ENCODE measurements around the gene WIPF2.

GRCh38 chr17:40303009-40303657 lies 84.0 kb downstream of the WIPF2 start:
- TF ChIP-seq, protein P1, sequence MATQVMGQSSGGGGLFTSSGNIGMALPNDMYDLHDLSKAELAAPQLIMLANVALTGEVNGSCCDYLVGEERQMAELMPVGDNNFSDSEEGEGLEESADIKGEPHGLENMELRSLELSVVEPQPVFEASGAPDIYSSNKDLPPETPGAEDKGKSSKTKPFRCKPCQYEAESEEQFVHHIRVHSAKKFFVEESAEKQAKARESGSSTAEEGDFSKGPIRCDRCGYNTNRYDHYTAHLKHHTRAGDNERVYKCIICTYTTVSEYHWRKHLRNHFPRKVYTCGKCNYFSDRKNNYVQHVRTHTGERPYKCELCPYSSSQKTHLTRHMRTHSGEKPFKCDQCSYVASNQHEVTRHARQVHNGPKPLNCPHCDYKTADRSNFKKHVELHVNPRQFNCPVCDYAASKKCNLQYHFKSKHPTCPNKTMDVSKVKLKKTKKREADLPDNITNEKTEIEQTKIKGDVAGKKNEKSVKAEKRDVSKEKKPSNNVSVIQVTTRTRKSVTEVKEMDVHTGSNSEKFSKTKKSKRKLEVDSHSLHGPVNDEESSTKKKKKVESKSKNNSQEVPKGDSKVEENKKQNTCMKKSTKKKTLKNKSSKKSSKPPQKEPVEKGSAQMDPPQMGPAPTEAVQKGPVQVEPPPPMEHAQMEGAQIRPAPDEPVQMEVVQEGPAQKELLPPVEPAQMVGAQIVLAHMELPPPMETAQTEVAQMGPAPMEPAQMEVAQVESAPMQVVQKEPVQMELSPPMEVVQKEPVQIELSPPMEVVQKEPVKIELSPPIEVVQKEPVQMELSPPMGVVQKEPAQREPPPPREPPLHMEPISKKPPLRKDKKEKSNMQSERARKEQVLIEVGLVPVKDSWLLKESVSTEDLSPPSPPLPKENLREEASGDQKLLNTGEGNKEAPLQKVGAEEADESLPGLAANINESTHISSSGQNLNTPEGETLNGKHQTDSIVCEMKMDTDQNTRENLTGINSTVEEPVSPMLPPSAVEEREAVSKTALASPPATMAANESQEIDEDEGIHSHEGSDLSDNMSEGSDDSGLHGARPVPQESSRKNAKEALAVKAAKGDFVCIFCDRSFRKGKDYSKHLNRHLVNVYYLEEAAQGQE (IDR thresholded peaks at IDR 0.05; ENCODE audit: insufficient read depth in 1 of 2, low read depth in 2 of 2, low read length in 2 of 2) = no peak
- 0 out of 2 replicates have a peak, but pooled peaks have one; percentile 23 for TF ChIP-seq POLR2AphosphoS5 (IDR thresholded peaks at IDR 0.05; ENCODE audit: low read depth, low read length)
- TF ChIP-seq TAF1 (IDR thresholded peaks at IDR 0.05; ENCODE audit: borderline replicate concordance, insufficient read depth, low read length) = no peak
- no peak for TF ChIP-seq SIN3A (IDR thresholded peaks at IDR 0.05; ENCODE audit: borderline replicate concordance, insufficient read depth, low read length)

Data from PFSK-1 (cell line).